Measurements from ENCODE around the gene GNS.

Gene GNS

GRCh38 chr12:64671681-64672080 is 87.5 kb downstream of the GNS start:
- no peak for DNase-seq

- DNase-seq, result no peak
These were observed 88.1 kb downstream of the GNS start for GRCh38 chr12:64670919-64671639.

GRCh38 chr12:64670019-64670418 is 89.2 kb downstream of the GNS start:
- no peak for DNase-seq

GRCh38 chr12:64669270-64669842 is 89.8 kb downstream of the GNS start:
- no peak for DNase-seq

- no peak for DNase-seq
These were observed 91.4 kb downstream of the GNS start for GRCh38 chr12:64667793-64668192.

- DNase-seq, result no peak
These were observed 92.9 kb downstream of the GNS start for GRCh38 chr12:64666054-64666914.

- DNase-seq, result no peak
These were observed 93.7 kb downstream of the GNS start for GRCh38 chr12:64665514-64665913.
